Endothelial cell of umbilical vein (primary cell): ENCODE results near the gene GADD45GIP1. TPM values are rescaled to one million over a fixed set of nuclear protein-coding genes. Genes with fewer than 3 reads are reported as not detected.

Experiments
- BruUV-seq: library from RNA; stranded (reverse); fragments of 400-500 nt; replicated peaks from 2 replicates; lab custom pipeline; 2021; lab: Mats Ljungman, UMichigan
- CTCF ChIA-PET: fragments of 300-600, 350-600 bp; sonication (Branson Sonifier 250); formaldehyde crosslinking; loops from one replicate; lab custom pipeline; 2021; ENCODE audit warnings: antibody characterized with exemption, inconsistent platforms; lab: Charles Lee
- POLR2A ChIA-PET: fragments of 300-600, 350-600 bp; sonication (Branson Sonifier 250); formaldehyde crosslinking; loops from one replicate; lab custom pipeline; 2021; ENCODE audit warnings: antibody characterized with exemption, inconsistent platforms; lab: Charles Lee
- DNase-seq: peaks from one replicate; pipeline ENCODE4 v3.0.0-alpha.2; 2011; ENCODE audit warnings: low read depth, low spot score
- FAIRE-seq: peaks from 2 replicates; lab custom pipeline; 2011; peaks lifted over from hg19 to GRCh38; lab: Jason Lieb, UNC
- H2AFZ ChIP-seq: 2 replicates; pipeline ENCODE4 v1.6.0; 2012; ENCODE audit warnings: low read depth, low read length, control low read depth, inconsistent platforms
- H3K27ac ChIP-seq: 2 replicates; pipeline ENCODE4 v1.5.1; 2011; ENCODE audit warnings: low read depth, mild to moderate bottlenecking, control low read depth, low read length, moderate library complexity; ENCODE audit not compliant: insufficient read depth
- H3K27me3 ChIP-seq, 2 experiments: 2 replicates each; pipeline versions ENCODE4 v1.6.0 to v1.6.1; 2011; ENCODE audit warnings: low read length in 2 of 2, mixed read lengths in 1 of 2; ENCODE audit not compliant: control insufficient read depth in 2 of 2, insufficient read depth in 2 of 2
- H3K36me3 ChIP-seq, 2 experiments: 2 replicates in 1 of 2; 3 replicates in 1 of 2; pipeline ENCODE4 v1.5.1; 2011; ENCODE audit warnings: low read length in 2 of 2, mild to moderate bottlenecking in 1 of 2, moderate library complexity in 1 of 2; ENCODE audit not compliant: control insufficient read depth in 2 of 2, insufficient read depth in 2 of 2; ENCODE audit errors: extremely low read depth in 1 of 2
- H3K4me1 ChIP-seq: 3 replicates; pipeline ENCODE4 v1.5.1; 2011; ENCODE audit warnings: mild to moderate bottlenecking, low read length; ENCODE audit not compliant: control insufficient read depth, insufficient read depth; ENCODE audit errors: extremely low read depth
- H3K4me2 ChIP-seq: 2 replicates; pipeline ENCODE4 v1.6.1; 2011; ENCODE audit warnings: low read length, control low read depth, mixed read lengths; ENCODE audit not compliant: insufficient read depth
- H3K4me3 ChIP-seq, 3 experiments: fragments of 200-600 bp in 1 of 3; sonication (generic), shearing (Covaris generic) in 1 of 3; replicated peaks in 1 of 3; 2 replicates each; pipeline ENCODE4 v1.5.1; 2011 to 2016; ENCODE audit warnings: control low read depth in 3 of 3, low read length in 3 of 3, mild to moderate bottlenecking in 2 of 3, inconsistent platforms in 1 of 3, low read depth in 1 of 3, moderate library complexity in 1 of 3; ENCODE audit not compliant: insufficient read depth in 1 of 3
- H3K79me2 ChIP-seq: 2 replicates; pipeline ENCODE4 v1.6.0; 2012; ENCODE audit warnings: low read length, inconsistent platforms; ENCODE audit not compliant: control insufficient read depth, insufficient read depth
- H3K9ac ChIP-seq: replicated peaks from 2 replicates; pipeline ENCODE3; 2011; ENCODE audit warnings: low read length, control low read depth; ENCODE audit not compliant: insufficient read depth; ENCODE audit errors: extremely low read depth
- H3K9me1 ChIP-seq: replicated peaks from 3 replicates; pipeline ENCODE4 v1.6.0; 2011; ENCODE audit warnings: mild to moderate bottlenecking, low read length; ENCODE audit not compliant: control insufficient read depth, insufficient read depth; ENCODE audit errors: extremely low read depth
- H3K9me3 ChIP-seq: replicated peaks from 2 replicates; pipeline ENCODE4 v1.5.1; 2012; ENCODE audit warnings: low read length, inconsistent platforms; ENCODE audit not compliant: control insufficient read depth, insufficient read depth
- H4K20me1 ChIP-seq: replicated peaks from 2 replicates; pipeline ENCODE3; 2011; ENCODE audit warnings: mild to moderate bottlenecking, low read length; ENCODE audit not compliant: control insufficient read depth, insufficient read depth; ENCODE audit errors: extremely low read depth
- EZH2 ChIP-seq: IDR thresholded peaks from 2 replicates; pipeline ENCODE4 v1.6.1; 2012; ENCODE audit warnings: borderline replicate concordance, low read depth, mild to moderate bottlenecking, moderate library complexity, low read length, inconsistent platforms; ENCODE audit not compliant: severe bottlenecking
- FOS ChIP-seq: IDR thresholded peaks from 2 replicates; pipeline ENCODE4 v1.6.1; 2011; ENCODE audit warnings: mild to moderate bottlenecking, low read length, moderate library complexity, borderline replicate concordance; ENCODE audit not compliant: insufficient read depth
- GATA2 ChIP-seq: IDR thresholded peaks from 2 replicates; pipeline ENCODE4 v1.7.0; 2011; ENCODE audit warnings: low read depth, mild to moderate bottlenecking, moderate library complexity, mixed read lengths, low read length; ENCODE audit not compliant: insufficient read length, insufficient read depth
- JUN ChIP-seq: IDR thresholded peaks from 2 replicates; pipeline ENCODE4 v1.6.1; 2011; ENCODE audit warnings: borderline replicate concordance, low read depth; ENCODE audit not compliant: insufficient read length, insufficient read depth
- MYC ChIP-seq: IDR thresholded peaks from one replicate; pipeline ENCODE4 v1.6.1; 2011; ENCODE audit warnings: mild to moderate bottlenecking, low read depth, low read length
- POLR2A ChIP-seq: IDR thresholded peaks from 2 replicates; pipeline ENCODE4 v1.6.1; 2012; ENCODE audit warnings: low read depth, mild to moderate bottlenecking, control low read depth, low read length
- POLR2AphosphoS5 ChIP-seq: IDR thresholded peaks from 2 replicates; pipeline ENCODE4 v1.6.1; 2012; ENCODE audit warnings: low read depth, mild to moderate bottlenecking, control low read depth, low read length, moderate library complexity; ENCODE audit not compliant: insufficient read depth
- dilution Hi-C: fragments of 300-500 bp; cut with MboI; formaldehyde crosslinking; loops from one replicate; pipeline ENCODE4 v1.15.0; 2019; ENCODE audit warnings: low sequenced_read_pairs; ENCODE audit not compliant: extremely low pct_ligation_motif_present
- intact Hi-C: fragments of 100-400 bp; cut with micrococcal nuclease; formaldehyde crosslinking; loops from one replicate; pipeline ENCODE4 v1.10.0; 2022
- polyA plus RNA-seq, 4 experiments: library from polyadenylated mRNA; depleted of rRNA in 3 of 4; stranded (reverse) in 3 of 4; unstranded in 1 of 4; fragments of >200 nt; gene quantifications; 2 replicates each; pipeline versions ENCODE4 v1.2.1 to v1.2.3, GENCODE V29; 2011 to 2012; ENCODE audit warnings: missing spikeins in 1 of 4
- total RNA-seq: library from RNA; stranded (reverse); gene quantifications from 2 replicates; pipeline ENCODE4 v1.2.3, GENCODE V29; 2021
- TF ChIP-seq, protein P1 (sequence below): IDR thresholded peaks from 2 replicates; pipeline ENCODE4 v1.6.1; 2011; ENCODE audit not compliant: insufficient read depth, insufficient read length
- TF ChIP-seq, protein P2 (sequence below), 2 donors: IDR thresholded peaks; 1 replicate in 1 of 2; 2 replicates in 1 of 2; pipeline ENCODE4 v1.5.1; 2011; ENCODE audit warnings: low read length in 2 of 2, mild to moderate bottlenecking in 2 of 2, moderate library complexity in 2 of 2, control low read depth in 1 of 2, inconsistent platforms in 1 of 2, low read depth in 1 of 2; ENCODE audit not compliant: insufficient read depth in 1 of 2; ENCODE audit errors: extremely low read depth in 1 of 2

Gene GADD45GIP1
- total and polyA plus RNA-seq, 2 donors (not counting 3 experiments of a cell fraction or from before 2014, with no cell fraction given) = 32.8 to 38.3 TPM

DNA sequence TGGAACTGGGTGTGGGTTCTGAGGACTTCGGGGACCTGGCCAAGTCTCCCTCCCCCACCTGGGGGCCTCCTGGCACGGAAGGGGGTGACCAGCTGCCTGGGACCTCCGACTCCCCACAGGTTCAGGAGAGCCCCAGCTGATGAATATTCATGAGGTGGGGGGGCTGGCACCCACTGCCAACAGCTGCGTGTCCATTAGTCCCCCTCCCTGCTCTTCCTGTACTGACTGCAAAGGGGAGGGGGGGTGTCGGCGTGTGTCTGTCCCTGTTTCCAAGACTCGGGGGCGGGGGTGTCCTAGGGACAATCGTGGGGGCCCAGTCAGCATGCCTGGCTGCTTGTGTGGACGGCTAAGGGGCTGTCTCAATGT, 27.6 kb upstream of the GADD45GIP1 start:
- H3K4me1 ChIP-seq = peaks cover 2% of the 10 kb centered on the region

More for the DNA sequence above, 27.6 kb upstream of the GADD45GIP1 start:
- H3K4me3 ChIP-seq = no peak overlapping the region
- no peak overlapping the region for H3K27ac ChIP-seq
- CTCF ChIA-PET = interaction anchor here (0.9 to 13.4 kb wide), 10 partner anchors 8 to 109 kb away, joined by 3 to 543 read pairs (median 6); no protein-coding TSS in a partner anchor
- no peaks in the 10 kb centered on the region for H3K36me3 ChIP-seq
- DNase-seq (no peak), FAIRE-seq (no peak)
- TF ChIP-seq GATA2 (no peak), EZH2 (no peak), MYC (no peak), POLR2A (no peak), POLR2AphosphoS5 (no peak), JUN (no peak), FOS (no peak)
- TF ChIP-seq, protein P1, sequence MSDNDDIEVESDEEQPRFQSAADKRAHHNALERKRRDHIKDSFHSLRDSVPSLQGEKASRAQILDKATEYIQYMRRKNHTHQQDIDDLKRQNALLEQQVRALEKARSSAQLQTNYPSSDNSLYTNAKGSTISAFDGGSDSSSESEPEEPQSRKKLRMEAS = no peak
- TF ChIP-seq, protein P2, sequence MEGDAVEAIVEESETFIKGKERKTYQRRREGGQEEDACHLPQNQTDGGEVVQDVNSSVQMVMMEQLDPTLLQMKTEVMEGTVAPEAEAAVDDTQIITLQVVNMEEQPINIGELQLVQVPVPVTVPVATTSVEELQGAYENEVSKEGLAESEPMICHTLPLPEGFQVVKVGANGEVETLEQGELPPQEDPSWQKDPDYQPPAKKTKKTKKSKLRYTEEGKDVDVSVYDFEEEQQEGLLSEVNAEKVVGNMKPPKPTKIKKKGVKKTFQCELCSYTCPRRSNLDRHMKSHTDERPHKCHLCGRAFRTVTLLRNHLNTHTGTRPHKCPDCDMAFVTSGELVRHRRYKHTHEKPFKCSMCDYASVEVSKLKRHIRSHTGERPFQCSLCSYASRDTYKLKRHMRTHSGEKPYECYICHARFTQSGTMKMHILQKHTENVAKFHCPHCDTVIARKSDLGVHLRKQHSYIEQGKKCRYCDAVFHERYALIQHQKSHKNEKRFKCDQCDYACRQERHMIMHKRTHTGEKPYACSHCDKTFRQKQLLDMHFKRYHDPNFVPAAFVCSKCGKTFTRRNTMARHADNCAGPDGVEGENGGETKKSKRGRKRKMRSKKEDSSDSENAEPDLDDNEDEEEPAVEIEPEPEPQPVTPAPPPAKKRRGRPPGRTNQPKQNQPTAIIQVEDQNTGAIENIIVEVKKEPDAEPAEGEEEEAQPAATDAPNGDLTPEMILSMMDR (IDR thresholded peaks at IDR 0.05; ENCODE audit: extremely low read depth in 1 of 2, insufficient read depth in 1 of 2, low read depth in 1 of 2, low read length in 2 of 2) = no peak
- no peaks in the 10 kb centered on the region for H3K9me1 ChIP-seq
- intact Hi-C loops (no loop called here), dilution Hi-C loops (no loop called here)
- H4K20me1 ChIP-seq = no peaks in the 10 kb centered on the region
- POLR2A ChIA-PET = no interaction called here
- BruUV-seq = no TSS peak
- H3K27me3 ChIP-seq = no peaks in the 10 kb centered on the region
- no peaks in the 10 kb centered on the region for H3K79me2 ChIP-seq
- no peak overlapping the region for H2AFZ ChIP-seq
- no peak overlapping the region for H3K4me2 ChIP-seq
- H3K9me3 ChIP-seq = no peaks in the 10 kb centered on the region
- H3K9ac ChIP-seq = no peak overlapping the region
